Measurements from ENCODE around the gene FERMT1. TPM values are rescaled to one million over a fixed set of nuclear protein-coding genes. Genes with fewer than 3 reads are reported as not detected.

The FERMT1 gene
- total and polyA plus RNA-seq, 2 of the 4 experiments (the other 2 are of a cell fraction), result 1.8 to 2.3 TPM

DNA sequence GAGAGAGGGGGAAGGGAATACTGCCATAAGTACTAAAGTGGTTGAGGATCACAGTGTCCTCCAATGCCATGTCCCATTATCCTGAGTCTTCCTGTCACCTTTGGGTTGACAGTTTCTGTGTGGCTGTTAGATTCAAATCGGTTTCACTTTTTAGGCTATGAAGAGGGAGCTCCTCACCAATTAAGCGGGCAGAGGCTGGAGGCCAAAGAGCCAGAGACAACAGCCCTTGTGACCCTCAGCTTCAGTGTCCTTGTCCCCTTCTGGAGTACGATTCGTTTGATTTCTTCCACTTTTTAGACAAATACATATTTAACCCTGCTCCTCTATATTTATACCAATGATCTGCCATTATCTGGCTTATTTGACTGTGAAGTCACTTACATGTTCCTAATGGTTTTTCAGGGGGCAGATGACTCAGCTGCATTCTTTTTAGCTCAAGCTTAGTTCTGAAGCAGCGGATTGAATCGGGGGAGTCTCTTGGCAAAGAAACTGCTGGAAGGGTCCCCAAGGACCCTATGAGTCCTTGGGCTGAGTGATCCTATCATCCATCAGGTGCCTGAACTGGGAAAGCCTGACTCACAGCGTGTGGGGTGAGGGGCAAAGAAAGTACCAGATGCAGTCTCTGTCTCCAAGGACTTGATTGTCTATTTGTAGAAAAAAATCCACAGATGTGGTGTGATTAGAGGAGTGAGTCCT lies 18.2 kb downstream of the FERMT1 start:
- H3K79me1 ChIP-seq (ENCODE audit: low read depth in 1 of 2, low read length in 2 of 2), result no peaks in the 10 kb centered on the region
- H2BK5ac ChIP-seq (ENCODE audit: low read depth, low read length, poor library complexity, severe bottlenecking), result no peak overlapping the region
- H3K18ac ChIP-seq (ENCODE audit: low read depth, low read length), result no peak overlapping the region
- H2AK5ac ChIP-seq (ENCODE audit: low read depth, low read length), result no peak overlapping the region
- no peak overlapping the region for H2BK20ac ChIP-seq (ENCODE audit: low read depth, low read length)
- no peak overlapping the region for H3K14ac ChIP-seq (replicated peaks; ENCODE audit: low read depth, low read length)
- no peaks in the 10 kb centered on the region for H3K9me1 ChIP-seq (ENCODE audit: insufficient read depth, low read length)
- BruUV-seq (replicated peaks), result no TSS peak
- ChIA-PET CTCF (no interaction called here), POLR2A (ENCODE audit: unreplicated experiment) (no interaction called here)
- no peak overlapping the region for H3K4ac ChIP-seq (ENCODE audit: low read depth, low read length)
- no peak overlapping the region for H3K9ac ChIP-seq (ENCODE audit: low read depth, low read length)
- H3K23ac ChIP-seq (ENCODE audit: low read depth, low read length), result no peak overlapping the region
- H2AFZ ChIP-seq (replicated peaks; ENCODE audit: low read length, poor library complexity), result no peak overlapping the region
- no peak overlapping the region for H3K4me2 ChIP-seq (ENCODE audit: low read depth, low read length)
- H4K20me1 ChIP-seq (ENCODE audit: insufficient read depth, low read length), result no peaks in the 10 kb centered on the region
- H4K5ac ChIP-seq (ENCODE audit: low read depth, low read length), result no peak overlapping the region
- H3K27ac ChIP-seq (ENCODE audit: insufficient read depth, low read length), result no peak overlapping the region
- TF ChIP-seq RAD21 (IDR thresholded peaks at IDR 0.05; ENCODE audit: low read length) (no peak), CHD1 (IDR thresholded peaks at IDR 0.05; ENCODE audit: low read depth, low read length) (no peak), FOS (IDR thresholded peaks at IDR 0.05; ENCODE audit: low read depth, low read length) (no peak), BHLHE40 (IDR thresholded peaks at IDR 0.05; ENCODE audit: low read depth, low read length) (no peak), MAZ (IDR thresholded peaks at IDR 0.05; ENCODE audit: borderline replicate concordance, low read depth, low read length) (no peak), RCOR1 (IDR thresholded peaks at IDR 0.05; ENCODE audit: insufficient replicate concordance, low read length) (no peak), MXI1 (IDR thresholded peaks at IDR 0.05; ENCODE audit: borderline replicate concordance, low read depth, low read length) (no peak)
- TF ChIP-seq, protein P1, sequence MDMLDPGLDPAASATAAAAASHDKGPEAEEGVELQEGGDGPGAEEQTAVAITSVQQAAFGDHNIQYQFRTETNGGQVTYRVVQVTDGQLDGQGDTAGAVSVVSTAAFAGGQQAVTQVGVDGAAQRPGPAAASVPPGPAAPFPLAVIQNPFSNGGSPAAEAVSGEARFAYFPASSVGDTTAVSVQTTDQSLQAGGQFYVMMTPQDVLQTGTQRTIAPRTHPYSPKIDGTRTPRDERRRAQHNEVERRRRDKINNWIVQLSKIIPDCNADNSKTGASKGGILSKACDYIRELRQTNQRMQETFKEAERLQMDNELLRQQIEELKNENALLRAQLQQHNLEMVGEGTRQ (IDR thresholded peaks at IDR 0.05; ENCODE audit: low read depth, low read length), result no peak
- TF ChIP-seq, protein P2, sequence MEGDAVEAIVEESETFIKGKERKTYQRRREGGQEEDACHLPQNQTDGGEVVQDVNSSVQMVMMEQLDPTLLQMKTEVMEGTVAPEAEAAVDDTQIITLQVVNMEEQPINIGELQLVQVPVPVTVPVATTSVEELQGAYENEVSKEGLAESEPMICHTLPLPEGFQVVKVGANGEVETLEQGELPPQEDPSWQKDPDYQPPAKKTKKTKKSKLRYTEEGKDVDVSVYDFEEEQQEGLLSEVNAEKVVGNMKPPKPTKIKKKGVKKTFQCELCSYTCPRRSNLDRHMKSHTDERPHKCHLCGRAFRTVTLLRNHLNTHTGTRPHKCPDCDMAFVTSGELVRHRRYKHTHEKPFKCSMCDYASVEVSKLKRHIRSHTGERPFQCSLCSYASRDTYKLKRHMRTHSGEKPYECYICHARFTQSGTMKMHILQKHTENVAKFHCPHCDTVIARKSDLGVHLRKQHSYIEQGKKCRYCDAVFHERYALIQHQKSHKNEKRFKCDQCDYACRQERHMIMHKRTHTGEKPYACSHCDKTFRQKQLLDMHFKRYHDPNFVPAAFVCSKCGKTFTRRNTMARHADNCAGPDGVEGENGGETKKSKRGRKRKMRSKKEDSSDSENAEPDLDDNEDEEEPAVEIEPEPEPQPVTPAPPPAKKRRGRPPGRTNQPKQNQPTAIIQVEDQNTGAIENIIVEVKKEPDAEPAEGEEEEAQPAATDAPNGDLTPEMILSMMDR (conservative IDR thresholded peaks at IDR 0.05; ENCODE audit: low read depth, low read length), result no peak
- H3K56ac ChIP-seq (ENCODE audit: extremely low read depth, insufficient read depth, low read length), result no peak overlapping the region
- in situ Hi-C loops (cut with MboI; ENCODE audit: low sequenced_read_pairs) (no loop called here), intact Hi-C loops (cut with micrococcal nuclease) (no loop called here), dilution Hi-C loops (cut with HindIII; ENCODE audit: low sequenced_read_pairs, unreplicated experiment) (no loop called here)
- no peak overlapping the region for H2BK120ac ChIP-seq (ENCODE audit: low read depth, low read length)
- no CpG with 5 or more reads among the region's 7 CpGs for WGBS, 2 experiments (ENCODE audit: extremely low coverage in 2 of 2, insufficient read length in 1 of 2)
- H3K9me3 ChIP-seq (ENCODE audit: control insufficient read depth, insufficient read depth, low read length), result no peaks in the 10 kb centered on the region
- H3K27me3 ChIP-seq (ENCODE audit: control insufficient read depth, insufficient read depth, low read length), result no peaks in the 10 kb centered on the region
- H4K91ac ChIP-seq (ENCODE audit: insufficient read depth, low read depth, low read length), result no peak overlapping the region
- H4K8ac ChIP-seq (ENCODE audit: low read depth in 2 of 2, low read length in 2 of 2), result no peak overlapping the region
- H3K4me3 ChIP-seq (ENCODE audit: insufficient read depth, low read depth, low read length), result no peak overlapping the region
- H3K4me1 ChIP-seq (ENCODE audit: control insufficient read depth, insufficient read depth, low read length), result no peaks in the 10 kb centered on the region
- ATAC-seq (ENCODE audit: low read depth), result peak; percentile 42; the same call in 1 of the 2 replicates
- no peaks in the 10 kb centered on the region for H3K36me3 ChIP-seq (ENCODE audit: control insufficient read depth, insufficient read depth, low read length)
- peak; percentile 34 for DNase-seq
- H2AK9ac ChIP-seq (replicated peaks; ENCODE audit: low read depth, low read length, poor library complexity), result no peak overlapping the region
- H2BK15ac ChIP-seq (ENCODE audit: low read depth, low read length), result no peak overlapping the region
